HG02938 (cell line): ENCODE results near the gene NUDT2.

Experiments
- ATAC-seq: cut with Tn5 transposase; IDR thresholded peaks from one replicate; pipeline ENCODE4 v1.9.1; 2021; ENCODE audit warnings: mild to moderate bottlenecking, moderate library complexity; ENCODE audit not compliant: unreplicated experiment

NUDT2 gene

GRCh38 chr9:34370335-34370969, 41.1 kb downstream of the NUDT2 start:
- no peak for ATAC-seq

- no peak for ATAC-seq
Measured at GRCh38 chr9:34370970-34371880, 41.9 kb downstream of the NUDT2 start.

DNA sequence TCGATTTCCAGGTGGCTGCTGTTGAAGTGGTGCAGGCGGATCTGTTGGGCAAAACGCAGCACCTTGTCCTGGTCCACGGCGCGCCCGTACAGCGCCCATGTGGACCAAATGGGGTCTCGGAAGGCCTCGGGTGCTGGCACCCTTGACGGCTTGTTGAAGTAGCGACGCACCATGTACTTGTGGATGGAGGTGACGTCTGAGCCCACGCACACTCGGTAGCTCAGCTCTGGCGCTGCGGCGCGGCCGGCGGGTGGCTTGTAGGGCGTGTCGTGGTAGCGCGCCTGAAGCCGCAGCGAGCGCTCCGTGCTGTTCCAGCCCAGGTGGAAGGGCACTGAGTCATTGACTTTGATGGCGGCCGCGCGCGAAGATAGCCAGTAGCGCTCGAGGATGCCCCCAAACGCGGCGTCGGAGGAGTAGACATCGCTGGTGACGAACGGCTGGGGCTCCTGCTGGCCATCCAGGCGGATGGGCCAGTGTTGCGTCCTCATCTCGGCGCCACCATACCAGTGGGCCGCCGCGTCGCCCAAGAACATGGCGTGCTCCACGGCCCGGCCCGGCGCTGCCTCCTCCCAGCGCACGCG, 42.6 kb downstream of the NUDT2 start:
- no peak for ATAC-seq

DNA sequence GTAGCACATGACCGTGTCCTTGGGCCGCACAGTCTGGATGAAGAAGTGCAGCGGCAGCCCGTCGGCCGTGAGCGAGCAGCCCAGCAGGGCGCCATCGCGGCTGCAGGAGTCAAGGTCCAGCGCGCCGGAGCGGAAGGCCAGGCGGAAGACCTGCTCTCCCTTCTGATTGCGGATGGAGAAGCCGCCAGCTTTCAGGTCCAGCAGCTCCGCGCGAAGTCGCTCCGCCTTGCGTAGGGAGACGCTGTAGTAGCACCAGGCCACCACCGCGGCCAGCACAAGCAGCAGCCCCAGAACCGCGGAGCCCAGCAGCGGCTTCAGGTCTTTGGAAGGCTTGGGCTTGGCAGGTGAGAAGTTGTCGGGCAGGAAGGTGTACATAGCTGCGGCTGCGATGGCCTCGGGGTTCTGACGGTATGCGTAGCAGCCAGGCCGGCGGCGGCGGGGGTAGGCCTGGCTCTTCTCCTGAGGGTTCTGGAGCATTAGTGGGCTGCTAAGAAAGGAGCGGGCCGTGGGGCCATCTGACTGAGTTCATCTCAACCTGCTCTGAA, 43.2 kb downstream of the NUDT2 start:
- ATAC-seq, result no peak

GRCh38 chr9:34373749-34374148, 44.4 kb downstream of the NUDT2 start:
- ATAC-seq, result no peak

- ATAC-seq, result no peak
Measured at GRCh38 chr9:34374339-34374738, 45.0 kb downstream of the NUDT2 start.

- no peak for ATAC-seq
Measured at GRCh38 chr9:34374905-34375552, 45.7 kb downstream of the NUDT2 start.

DNA sequence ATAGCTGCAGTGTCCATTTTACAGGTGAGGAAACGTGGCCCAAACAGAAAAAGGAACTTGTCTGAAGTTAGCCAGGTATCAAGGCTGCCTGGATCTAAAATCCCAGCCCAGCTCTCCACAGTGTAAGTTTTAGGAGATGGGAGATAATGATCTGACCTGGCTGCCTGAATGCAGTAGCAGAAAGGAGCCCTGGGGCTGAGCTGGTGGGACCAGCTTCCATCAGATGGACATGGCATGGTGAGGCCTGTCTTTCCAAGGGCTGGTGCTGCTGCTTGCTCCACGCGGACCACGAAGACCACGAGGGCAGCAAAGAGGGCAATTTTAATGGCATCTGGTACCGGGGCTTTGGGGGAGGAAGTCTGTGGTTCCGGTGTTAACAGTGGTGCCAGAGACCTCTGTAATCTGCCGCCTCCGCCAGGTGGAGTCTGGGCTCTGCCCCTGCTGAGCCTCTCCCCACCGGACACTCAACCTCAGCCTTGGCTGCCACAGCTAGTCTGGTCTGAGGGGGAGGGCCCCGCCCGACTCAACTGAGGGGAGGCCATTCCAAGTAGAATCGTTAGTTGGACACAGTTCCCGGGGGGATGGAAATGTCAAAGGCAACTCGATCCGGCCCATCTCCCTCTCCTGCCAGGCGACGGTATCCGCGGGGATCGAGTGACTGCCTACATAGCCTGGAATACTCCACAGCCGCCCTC, 46.7 kb downstream of the NUDT2 start:
- no peak for ATAC-seq

GRCh38 chr9:34376596-34377403, 47.4 kb downstream of the NUDT2 start, which contains the start of gene MYORG:
Gene MYORG, minus strand, starts transcription at chr9:34376898. Its CDS starts 3,955 bp downstream, at chr9:34372943.
- ATAC-seq, result peak; percentile 78

DNA sequence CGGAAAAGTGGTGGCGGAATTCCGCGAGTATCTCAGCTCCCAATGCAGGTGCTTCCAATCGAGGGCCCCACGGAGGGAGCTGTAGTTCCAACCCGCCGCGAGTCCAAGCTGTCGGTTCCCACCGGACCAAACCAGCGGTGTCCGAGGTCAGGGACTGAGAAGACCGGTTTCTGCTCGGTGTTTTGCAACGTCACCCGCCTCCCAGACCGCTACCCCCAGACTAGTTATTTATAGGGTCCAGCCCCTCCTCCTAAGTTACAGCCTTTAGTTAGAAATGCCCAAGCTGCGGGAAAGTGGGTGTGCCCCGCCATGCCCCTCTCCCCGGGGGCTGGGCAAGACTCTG, 48.0 kb downstream of the NUDT2 start:
- ATAC-seq, result no peak

DNA sequence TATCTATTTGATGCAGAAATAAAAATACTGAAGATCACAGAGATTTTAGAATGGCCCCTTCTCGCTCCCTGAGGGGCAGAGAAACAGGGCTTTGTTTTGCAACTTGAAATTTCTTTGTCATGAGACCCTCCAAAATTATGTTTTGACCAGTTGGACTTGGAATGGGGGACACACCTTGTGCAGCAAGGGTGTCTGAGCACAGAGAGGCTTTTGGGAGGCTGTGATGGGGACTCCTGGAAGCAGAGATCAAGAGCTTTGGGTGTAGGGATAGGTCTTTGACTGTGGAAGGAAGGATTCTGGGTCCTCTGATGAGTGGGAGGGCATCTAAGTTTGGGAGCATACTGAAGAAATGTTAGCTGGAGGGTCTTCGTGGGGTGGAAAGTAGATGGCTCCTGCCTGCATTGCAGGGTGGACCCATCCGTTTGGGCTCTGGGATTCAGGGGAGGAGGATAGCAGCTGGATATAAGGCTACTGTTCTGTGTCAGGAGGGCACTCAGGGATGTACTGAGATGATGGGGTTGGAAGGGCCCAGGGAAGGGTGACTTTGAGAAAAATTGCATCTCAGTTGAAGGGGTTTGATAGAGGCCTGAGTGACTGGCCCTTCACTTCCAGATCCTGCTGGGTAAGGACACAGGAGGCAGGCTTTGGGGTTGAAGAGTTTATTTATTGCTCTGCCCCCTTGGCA, 49.1 kb downstream of the NUDT2 start:
- no peak for ATAC-seq

DNA sequence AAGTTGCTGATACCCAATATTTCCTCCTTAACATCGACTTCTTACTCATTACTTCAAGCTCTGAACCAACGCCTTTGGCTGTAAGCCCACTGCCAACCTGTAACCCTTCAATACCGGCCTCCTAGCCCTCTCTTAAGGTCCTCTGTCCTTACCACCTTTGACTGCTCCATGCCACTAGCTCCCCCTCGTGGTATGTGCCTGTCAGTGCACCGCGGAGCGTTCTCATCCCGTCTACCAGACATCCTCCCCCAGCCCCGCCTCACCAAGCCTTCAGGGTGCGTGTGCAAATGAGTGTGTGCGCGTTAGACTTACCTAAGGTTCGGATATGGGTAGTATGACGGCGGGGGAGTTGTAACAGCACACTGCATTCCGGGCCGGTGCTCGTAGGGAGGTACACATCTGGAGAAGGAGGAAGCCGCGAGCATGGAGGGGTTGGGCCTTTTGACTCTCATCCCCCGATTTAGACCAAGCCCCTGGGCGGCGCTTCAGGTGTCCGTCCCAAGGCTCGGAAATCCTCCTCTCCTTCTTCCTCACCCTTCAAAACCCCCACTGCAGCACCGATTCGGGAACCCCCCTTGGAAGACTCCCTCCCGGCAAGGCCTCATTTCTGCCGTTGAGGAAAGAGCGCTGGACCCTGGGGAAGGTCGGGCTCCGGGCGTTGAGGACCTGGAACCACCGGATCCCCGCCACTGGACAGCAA, 50.1 kb downstream of the NUDT2 start:
- peak; percentile 35 for ATAC-seq

DNA sequence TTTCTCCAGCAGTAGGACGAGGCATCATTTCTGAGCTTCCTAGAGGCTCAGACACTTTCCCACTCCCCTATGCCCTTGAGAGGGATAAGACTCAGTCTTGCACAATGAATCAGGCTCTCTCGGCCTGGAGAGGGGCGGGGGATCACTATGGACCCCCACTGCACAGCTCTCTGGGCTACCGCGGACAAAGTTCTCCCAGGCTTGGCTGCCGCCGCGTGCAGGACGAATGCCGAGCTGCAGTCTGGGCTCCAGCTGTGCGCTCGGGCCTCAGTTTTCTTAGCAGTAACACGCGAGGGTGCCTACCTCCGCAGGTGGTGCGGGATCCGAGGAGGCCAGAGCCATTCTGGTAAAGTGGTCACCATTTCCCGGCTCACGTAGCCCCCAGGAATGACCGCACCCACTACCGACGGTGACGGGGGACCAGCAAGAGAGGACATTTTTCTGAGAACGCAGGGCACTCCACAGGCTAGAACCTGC, 50.7 kb downstream of the NUDT2 start:
- no peak for ATAC-seq

DNA sequence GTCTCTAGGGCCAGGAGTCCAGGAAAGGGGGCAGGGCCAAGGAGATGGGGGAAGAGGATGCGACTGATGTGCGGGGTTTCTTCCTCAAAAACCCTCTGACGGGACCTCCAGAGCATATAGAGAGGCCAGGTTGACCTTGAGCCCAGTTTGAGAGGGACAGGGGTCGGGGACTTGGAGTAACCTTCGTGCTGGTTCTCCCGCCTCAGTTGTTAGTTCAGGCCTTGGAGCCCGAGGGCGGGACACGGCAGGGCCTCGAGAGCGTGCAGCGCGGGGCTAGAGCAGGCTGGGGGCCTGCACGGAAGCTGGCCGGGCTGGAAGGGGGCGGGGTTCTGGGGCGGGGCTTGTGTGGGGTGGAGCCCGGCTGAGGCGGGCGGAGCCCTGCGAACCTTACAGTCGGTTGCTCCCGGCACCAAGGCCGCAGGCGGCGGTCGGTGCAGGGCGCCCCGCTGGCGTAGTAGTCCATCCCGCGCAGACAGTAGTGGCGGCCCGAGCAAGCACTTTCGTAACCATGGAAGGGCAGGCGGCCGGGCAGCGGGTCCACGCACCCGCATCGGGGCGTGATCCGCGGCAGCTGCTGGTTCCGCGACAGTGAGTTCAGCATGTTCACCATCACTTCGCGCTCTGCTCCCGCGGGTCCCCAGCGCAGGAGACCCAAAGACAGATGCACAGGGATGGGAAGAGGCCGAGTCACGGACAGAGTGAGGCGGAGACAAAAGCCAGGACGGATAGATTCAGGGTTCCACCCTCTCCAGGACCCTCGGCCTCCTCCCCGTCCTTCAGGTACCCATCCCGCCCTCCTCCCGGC, 51.3 kb downstream of the NUDT2 start:
- no peak for ATAC-seq

GRCh38 chr9:34381323-34381722, 52.0 kb downstream of the NUDT2 start:
- no peak for ATAC-seq

- no peak for ATAC-seq
Measured at GRCh38 chr9:34382054-34382453, 52.7 kb downstream of the NUDT2 start.

DNA sequence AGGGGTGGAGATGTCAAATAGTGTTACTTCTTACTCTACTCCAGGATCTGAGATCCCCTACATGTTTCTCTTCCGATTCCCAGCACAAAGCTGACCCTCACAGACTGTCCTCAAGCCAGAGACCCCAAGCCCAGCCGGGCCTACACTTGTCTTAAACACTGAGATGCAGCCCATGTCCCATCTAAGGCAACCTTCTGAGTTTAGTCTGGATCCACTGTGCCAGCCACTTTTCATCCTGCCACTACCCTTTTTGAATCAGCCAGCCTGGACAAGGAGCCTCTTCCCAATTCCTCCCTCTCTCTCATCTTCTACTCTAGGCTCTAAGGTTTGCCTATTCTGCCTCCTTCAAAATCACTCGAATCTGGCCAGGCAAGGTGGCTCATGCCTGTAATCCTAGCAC, 53.5 kb downstream of the NUDT2 start:
- no peak for ATAC-seq

DNA sequence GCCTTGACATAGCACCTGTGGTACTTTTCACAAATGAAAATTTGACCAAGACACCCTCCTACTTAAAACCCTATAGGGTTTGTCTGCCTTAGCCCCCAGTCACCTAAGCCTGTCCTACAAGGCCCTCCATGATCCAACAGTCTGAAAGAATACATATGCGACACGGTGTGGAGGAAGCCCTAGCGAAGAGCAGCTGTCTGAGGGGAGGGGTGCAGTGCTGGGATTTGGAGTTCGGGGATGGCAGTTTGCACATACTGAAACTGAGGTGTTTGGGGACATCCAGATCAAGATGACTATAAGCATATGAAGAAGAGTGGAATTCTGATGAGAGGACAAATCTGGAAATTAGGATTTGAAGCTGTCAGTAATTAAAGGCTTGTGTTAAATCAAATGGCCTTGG, 54.5 kb downstream of the NUDT2 start:
- no peak for ATAC-seq
